ENCODE data around the gene AOAH. TPM values are rescaled to one million over a fixed set of nuclear protein-coding genes. Genes with fewer than 3 reads are reported as not detected.

The AOAH gene
- 0.11 to 0.16 TPM in 2 of 5 replicates, not detected in the others for total RNA-seq (2022; extraction: Qiagen RNA extraction)

GRCh38 chr7:36723951-36724664 is at the start of gene AOAH:
AOAH (minus strand) TSS chr7:36724494; CDS start chr7:36724148, 346 bp downstream.

